HEK293 (cell line): ENCODE data around the gene LARGE1.
"Not testable (repeated sequence)": the region's sequence is repeated elsewhere in the genome, so short reads cannot be mapped to it uniquely, and the experiment has no call there.

Experiments used
- OVOL3 ChIP-seq: fragments of 450-650 bp; formaldehyde crosslinking; IDR thresholded peaks from 2 replicates; pipeline ENCODE4 v1.5.1; 2016; ENCODE audit warnings: missing biosample characterization, missing genetic modification characterization
- YY1 ChIP-seq: fragments of 450-650 bp; formaldehyde crosslinking; IDR thresholded peaks from 2 replicates; pipeline ENCODE4 v1.5.1; 2018; ENCODE audit warnings: missing biosample characterization, missing genetic modification characterization
- ZNF10 ChIP-seq: fragments of 450-650 bp; formaldehyde crosslinking; IDR thresholded peaks from 2 replicates; pipeline ENCODE4 v1.5.1; 2017; ENCODE audit warnings: missing biosample characterization, missing genetic modification characterization
- ZNF138 ChIP-seq: fragments of 450-650 bp; formaldehyde crosslinking; IDR thresholded peaks from 2 replicates; pipeline ENCODE4 v1.5.1; 2016; ENCODE audit warnings: missing biosample characterization, missing genetic modification characterization, borderline replicate concordance
- ZNF473 ChIP-seq: fragments of 450-650 bp; formaldehyde crosslinking; IDR thresholded peaks from 2 replicates; pipeline ENCODE4 v1.5.1; 2017; ENCODE audit warnings: missing biosample characterization, missing genetic modification characterization
- ZNF623 ChIP-seq: fragments of 450-650 bp; formaldehyde crosslinking; IDR thresholded peaks from 2 replicates; pipeline ENCODE4 v1.5.1; 2016; ENCODE audit warnings: missing biosample characterization, missing genetic modification characterization
- ZNF629 ChIP-seq: fragments of 450-650 bp; formaldehyde crosslinking; IDR thresholded peaks from 2 replicates; pipeline ENCODE4 v1.5.1; 2017; ENCODE audit warnings: missing biosample characterization, missing genetic modification characterization
- ZNF843 ChIP-seq: fragments of 450-650 bp; formaldehyde crosslinking; IDR thresholded peaks from 2 replicates; pipeline ENCODE4 v1.5.1; 2016; ENCODE audit warnings: missing biosample characterization, missing genetic modification characterization
- ZSCAN30 ChIP-seq: fragments of 450-650 bp; IDR thresholded peaks from 2 replicates; pipeline ENCODE4 v1.5.1; 2018; ENCODE audit warnings: missing biosample characterization, mild to moderate bottlenecking, missing genetic modification characterization, moderate library complexity
- TF ChIP-seq, protein P1 (sequence below): fragments of 450-650 bp; formaldehyde crosslinking; IDR thresholded peaks from 2 replicates; pipeline ENCODE4 v1.5.1; 2016; ENCODE audit warnings: missing biosample characterization, missing genetic modification characterization
- TF ChIP-seq, protein P2 (sequence below): fragments of 450-650 bp; formaldehyde crosslinking; IDR thresholded peaks from 2 replicates; pipeline ENCODE4 v1.5.1; 2017; ENCODE audit warnings: missing biosample characterization, missing genetic modification characterization
- TF ChIP-seq, protein P3 (sequence below): fragments of 450-650 bp; formaldehyde crosslinking; IDR thresholded peaks from 2 replicates; pipeline ENCODE4 v1.5.1; 2016; ENCODE audit warnings: missing biosample characterization, missing genetic modification characterization

DNA sequence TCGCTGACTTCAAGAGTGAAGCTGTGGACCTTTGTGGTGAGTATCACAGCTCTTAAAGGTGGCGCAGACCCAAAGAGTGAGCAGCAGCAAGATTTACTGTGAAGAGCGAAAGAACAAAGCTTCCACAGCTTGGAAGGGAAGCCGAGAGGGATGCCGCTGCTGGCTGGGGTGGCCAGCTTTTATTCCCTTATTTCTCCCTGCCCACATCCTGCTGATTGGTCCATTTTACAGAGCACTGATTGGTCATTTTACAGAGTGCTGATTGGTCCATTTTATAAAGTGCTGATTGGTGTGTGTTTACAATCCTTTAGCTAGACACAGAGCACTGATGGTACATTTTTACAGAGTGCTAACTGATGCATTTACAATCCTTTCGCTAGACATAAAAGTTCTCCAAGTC lies 353.8 kb downstream of the LARGE1 start:
- TF ChIP-seq YY1; OVOL3 (tag by site-specific recombination); ZSCAN30; ZNF138 (tag by site-specific recombination); ZNF629 (tag by site-specific recombination); ZNF843; ZNF10 (tag by site-specific recombination); ZNF473 (tag by site-specific recombination); ZNF623 (tag by site-specific recombination): not testable (repeated sequence)
- TF ChIP-seq, protein P1, sequence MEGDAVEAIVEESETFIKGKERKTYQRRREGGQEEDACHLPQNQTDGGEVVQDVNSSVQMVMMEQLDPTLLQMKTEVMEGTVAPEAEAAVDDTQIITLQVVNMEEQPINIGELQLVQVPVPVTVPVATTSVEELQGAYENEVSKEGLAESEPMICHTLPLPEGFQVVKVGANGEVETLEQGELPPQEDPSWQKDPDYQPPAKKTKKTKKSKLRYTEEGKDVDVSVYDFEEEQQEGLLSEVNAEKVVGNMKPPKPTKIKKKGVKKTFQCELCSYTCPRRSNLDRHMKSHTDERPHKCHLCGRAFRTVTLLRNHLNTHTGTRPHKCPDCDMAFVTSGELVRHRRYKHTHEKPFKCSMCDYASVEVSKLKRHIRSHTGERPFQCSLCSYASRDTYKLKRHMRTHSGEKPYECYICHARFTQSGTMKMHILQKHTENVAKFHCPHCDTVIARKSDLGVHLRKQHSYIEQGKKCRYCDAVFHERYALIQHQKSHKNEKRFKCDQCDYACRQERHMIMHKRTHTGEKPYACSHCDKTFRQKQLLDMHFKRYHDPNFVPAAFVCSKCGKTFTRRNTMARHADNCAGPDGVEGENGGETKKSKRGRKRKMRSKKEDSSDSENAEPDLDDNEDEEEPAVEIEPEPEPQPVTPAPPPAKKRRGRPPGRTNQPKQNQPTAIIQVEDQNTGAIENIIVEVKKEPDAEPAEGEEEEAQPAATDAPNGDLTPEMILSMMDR (tag by site-specific recombination): not testable (repeated sequence)
- TF ChIP-seq, protein P2, sequence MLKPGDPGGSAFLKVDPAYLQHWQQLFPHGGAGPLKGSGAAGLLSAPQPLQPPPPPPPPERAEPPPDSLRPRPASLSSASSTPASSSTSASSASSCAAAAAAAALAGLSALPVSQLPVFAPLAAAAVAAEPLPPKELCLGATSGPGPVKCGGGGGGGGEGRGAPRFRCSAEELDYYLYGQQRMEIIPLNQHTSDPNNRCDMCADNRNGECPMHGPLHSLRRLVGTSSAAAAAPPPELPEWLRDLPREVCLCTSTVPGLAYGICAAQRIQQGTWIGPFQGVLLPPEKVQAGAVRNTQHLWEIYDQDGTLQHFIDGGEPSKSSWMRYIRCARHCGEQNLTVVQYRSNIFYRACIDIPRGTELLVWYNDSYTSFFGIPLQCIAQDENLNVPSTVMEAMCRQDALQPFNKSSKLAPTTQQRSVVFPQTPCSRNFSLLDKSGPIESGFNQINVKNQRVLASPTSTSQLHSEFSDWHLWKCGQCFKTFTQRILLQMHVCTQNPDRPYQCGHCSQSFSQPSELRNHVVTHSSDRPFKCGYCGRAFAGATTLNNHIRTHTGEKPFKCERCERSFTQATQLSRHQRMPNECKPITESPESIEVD (tag by site-specific recombination): not testable (repeated sequence)
- TF ChIP-seq, protein P3, sequence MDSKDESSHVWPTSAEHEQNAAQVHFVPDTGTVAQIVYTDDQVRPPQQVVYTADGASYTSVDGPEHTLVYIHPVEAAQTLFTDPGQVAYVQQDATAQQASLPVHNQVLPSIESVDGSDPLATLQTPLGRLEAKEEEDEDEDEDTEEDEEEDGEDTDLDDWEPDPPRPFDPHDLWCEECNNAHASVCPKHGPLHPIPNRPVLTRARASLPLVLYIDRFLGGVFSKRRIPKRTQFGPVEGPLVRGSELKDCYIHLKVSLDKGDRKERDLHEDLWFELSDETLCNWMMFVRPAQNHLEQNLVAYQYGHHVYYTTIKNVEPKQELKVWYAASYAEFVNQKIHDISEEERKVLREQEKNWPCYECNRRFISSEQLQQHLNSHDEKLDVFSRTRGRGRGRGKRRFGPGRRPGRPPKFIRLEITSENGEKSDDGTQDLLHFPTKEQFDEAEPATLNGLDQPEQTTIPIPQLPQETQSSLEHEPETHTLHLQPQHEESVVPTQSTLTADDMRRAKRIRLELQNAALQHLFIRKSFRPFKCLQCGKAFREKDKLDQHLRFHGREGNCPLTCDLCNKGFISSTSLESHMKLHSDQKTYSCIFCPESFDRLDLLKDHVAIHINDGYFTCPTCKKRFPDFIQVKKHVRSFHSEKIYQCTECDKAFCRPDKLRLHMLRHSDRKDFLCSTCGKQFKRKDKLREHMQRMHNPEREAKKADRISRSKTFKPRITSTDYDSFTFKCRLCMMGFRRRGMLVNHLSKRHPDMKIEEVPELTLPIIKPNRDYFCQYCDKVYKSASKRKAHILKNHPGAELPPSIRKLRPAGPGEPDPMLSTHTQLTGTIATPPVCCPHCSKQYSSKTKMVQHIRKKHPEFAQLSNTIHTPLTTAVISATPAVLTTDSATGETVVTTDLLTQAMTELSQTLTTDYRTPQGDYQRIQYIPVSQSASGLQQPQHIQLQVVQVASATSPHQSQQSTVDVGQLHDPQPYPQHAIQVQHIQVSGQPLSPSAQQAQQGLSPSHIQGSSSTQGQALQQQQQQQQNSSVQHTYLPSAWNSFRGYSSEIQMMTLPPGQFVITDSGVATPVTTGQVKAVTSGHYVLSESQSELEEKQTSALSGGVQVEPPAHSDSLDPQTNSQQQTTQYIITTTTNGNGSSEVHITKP (tag by site-specific recombination): not testable (repeated sequence)
